Measurements from ENCODE around the gene BCKDK. TPM values are rescaled to one million over a fixed set of nuclear protein-coding genes. Genes with fewer than 3 reads are reported as not detected.

The BCKDK gene
- total and polyA plus RNA-seq, 2 of the 13 experiments (the other 11 are each of a cell fraction or from before 2014, with no cell fraction given), result 24.9 to 42.6 TPM

DNA sequence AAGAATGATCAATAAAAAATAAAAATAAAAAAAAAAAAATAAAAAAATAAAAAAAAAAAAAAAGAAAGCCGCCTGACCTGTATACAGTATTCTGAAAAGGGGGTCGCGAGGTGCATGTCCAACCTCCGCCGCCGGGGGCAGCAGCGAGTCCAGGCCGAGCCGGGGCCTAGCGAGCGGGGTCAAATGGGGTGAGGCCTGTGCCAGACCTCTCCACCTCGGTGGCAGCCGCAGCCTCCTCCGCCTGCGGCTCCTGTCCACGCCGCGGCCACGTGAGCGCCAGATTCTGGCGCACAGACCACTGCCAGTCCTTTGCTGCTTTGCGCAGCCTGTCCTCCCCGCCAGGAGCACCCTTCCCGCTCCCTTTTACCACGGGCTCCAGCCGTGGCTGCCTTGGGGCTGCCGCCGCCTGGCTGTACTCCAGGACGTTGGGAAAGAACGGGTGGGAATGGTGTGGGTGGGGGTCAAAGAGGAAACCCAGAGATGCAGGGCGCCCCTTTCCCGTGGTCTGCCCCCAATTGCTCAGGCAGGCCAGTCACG is 2.4 kb upstream of the BCKDK start (continued):
- TF ChIP-seq, protein P1, sequence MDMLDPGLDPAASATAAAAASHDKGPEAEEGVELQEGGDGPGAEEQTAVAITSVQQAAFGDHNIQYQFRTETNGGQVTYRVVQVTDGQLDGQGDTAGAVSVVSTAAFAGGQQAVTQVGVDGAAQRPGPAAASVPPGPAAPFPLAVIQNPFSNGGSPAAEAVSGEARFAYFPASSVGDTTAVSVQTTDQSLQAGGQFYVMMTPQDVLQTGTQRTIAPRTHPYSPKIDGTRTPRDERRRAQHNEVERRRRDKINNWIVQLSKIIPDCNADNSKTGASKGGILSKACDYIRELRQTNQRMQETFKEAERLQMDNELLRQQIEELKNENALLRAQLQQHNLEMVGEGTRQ (IDR thresholded peaks at IDR 0.05; ENCODE audit: low read depth, low read length), result peak; percentile 63; the same call in 1 of the 2 replicates
- TF ChIP-seq, protein P1 (CRISPR knock-in tag; IDR thresholded peaks at IDR 0.05; ENCODE audit: borderline replicate concordance), result peak; percentile 64
- TF ChIP-seq, protein P2, sequence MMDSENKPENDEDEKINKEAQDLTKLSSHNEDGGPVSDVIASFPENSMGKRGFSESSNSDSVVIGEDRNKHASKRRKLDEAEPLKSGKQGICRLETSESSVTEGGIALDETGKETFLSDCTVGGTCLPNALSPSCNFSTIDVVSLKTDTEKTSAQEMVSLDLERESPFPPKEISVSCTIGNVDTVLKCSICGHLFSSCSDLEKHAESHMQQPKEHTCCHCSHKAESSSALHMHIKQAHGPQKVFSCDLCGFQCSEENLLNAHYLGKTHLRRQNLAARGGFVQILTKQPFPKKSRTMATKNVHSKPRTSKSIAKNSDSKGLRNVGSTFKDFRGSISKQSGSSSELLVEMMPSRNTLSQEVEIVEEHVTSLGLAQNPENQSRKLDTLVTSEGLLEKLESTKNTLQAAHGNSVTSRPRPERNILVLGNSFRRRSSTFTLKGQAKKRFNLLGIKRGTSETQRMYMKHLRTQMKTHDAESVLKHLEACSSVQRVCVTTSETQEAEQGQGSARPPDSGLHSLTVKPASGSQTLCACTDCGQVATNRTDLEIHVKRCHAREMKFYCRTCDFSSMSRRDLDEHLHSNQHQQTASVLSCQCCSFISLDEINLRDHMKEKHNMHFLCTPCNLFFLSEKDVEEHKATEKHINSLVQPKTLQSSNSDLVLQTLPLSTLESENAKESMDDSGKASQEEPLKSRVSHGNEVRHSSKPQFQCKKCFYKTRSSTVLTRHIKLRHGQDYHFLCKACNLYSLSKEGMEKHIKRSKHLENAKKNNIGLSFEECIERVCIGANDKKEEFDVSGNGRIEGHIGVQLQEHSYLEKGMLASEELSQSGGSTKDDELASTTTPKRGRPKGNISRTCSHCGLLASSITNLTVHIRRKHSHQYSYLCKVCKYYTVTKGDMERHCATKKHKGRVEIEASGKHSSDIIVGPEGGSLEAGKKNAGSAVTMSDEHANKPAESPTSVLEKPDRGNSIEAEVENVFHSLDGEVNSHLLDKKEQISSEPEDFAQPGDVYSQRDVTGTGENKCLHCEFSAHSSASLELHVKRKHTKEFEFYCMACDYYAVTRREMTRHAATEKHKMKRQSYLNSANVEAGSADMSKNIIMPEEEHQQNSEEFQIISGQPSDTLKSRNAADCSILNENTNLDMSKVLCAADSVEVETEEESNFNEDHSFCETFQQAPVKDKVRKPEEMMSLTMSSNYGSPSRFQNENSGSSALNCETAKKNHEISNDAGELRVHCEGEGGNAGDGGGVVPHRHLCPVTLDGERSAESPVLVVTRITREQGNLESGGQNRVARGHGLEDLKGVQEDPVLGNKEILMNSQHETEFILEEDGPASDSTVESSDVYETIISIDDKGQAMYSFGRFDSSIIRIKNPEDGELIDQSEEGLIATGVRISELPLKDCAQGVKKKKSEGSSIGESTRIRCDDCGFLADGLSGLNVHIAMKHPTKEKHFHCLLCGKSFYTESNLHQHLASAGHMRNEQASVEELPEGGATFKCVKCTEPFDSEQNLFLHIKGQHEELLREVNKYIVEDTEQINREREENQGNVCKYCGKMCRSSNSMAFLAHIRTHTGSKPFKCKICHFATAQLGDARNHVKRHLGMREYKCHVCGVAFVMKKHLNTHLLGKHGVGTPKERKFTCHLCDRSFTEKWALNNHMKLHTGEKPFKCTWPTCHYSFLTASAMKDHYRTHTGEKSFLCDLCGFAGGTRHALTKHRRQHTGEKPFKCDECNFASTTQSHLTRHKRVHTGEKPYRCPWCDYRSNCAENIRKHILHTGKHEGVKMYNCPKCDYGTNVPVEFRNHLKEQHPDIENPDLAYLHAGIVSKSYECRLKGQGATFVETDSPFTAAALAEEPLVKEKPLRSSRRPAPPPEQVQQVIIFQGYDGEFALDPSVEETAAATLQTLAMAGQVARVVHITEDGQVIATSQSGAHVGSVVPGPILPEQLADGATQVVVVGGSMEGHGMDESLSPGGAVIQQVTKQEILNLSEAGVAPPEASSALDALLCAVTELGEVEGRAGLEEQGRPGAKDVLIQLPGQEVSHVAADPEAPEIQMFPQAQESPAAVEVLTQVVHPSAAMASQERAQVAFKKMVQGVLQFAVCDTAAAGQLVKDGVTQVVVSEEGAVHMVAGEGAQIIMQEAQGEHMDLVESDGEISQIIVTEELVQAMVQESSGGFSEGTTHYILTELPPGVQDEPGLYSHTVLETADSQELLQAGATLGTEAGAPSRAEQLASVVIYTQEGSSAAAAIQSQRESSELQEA (CRISPR knock-in tag; IDR thresholded peaks at IDR 0.05; ENCODE audit: not compliant biosample characterization), result peak; percentile 59
- TF ChIP-seq TCF12 (IDR thresholded peaks at IDR 0.05), result no peak
- peak; percentile 97 for TF ChIP-seq TCF12 (CRISPR knock-in tag; IDR thresholded peaks at IDR 0.05)
- TF ChIP-seq, protein P3, sequence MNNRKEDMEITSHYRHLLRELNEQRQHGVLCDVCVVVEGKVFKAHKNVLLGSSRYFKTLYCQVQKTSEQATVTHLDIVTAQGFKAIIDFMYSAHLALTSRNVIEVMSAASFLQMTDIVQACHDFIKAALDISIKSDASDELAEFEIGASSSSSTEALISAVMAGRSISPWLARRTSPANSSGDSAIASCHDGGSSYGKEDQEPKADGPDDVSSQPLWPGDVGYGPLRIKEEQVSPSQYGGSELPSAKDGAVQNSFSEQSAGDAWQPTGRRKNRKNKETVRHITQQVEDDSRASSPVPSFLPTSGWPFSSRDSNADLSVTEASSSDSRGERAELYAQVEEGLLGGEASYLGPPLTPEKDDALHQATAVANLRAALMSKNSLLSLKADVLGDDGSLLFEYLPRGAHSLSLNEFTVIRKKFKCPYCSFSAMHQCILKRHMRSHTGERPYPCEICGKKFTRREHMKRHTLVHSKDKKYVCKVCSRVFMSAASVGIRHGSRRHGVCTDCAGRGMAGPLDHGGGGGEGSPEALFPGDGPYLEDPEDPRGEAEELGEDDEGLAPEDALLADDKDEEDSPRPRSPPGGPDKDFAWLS (CRISPR knock-in tag; IDR thresholded peaks at IDR 0.05; ENCODE audit: borderline replicate concordance), result no peak; the same call in 1 of the 2 replicates
- TF ChIP-seq ZFP90 (CRISPR knock-in tag; IDR thresholded peaks at IDR 0.05; ENCODE audit: borderline replicate concordance), result peak; percentile 89
- TF ChIP-seq, protein P4, sequence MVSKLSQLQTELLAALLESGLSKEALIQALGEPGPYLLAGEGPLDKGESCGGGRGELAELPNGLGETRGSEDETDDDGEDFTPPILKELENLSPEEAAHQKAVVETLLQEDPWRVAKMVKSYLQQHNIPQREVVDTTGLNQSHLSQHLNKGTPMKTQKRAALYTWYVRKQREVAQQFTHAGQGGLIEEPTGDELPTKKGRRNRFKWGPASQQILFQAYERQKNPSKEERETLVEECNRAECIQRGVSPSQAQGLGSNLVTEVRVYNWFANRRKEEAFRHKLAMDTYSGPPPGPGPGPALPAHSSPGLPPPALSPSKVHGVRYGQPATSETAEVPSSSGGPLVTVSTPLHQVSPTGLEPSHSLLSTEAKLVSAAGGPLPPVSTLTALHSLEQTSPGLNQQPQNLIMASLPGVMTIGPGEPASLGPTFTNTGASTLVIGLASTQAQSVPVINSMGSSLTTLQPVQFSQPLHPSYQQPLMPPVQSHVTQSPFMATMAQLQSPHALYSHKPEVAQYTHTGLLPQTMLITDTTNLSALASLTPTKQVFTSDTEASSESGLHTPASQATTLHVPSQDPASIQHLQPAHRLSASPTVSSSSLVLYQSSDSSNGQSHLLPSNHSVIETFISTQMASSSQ (IDR thresholded peaks at IDR 0.05; ENCODE audit: low read depth), result peak; percentile 45; the same call in 1 of the 2 replicates
- TF ChIP-seq, protein P4 (CRISPR knock-in tag; IDR thresholded peaks at IDR 0.05; ENCODE audit: borderline replicate concordance), result peak; percentile 87; the same call in 1 of the 2 replicates
- TF ChIP-seq IKZF1 (IDR thresholded peaks at IDR 0.05), result no peak
